ENCODE results near the gene MPPED2.

MPPED2 gene

GRCh38 chr11:30447058-30447640, 139.0 kb downstream of the MPPED2 start:
- DNase-seq: no peak

- DNase-seq: no peak
Measured at GRCh38 chr11:30446520-30446919, 139.6 kb downstream of the MPPED2 start.

GRCh38 chr11:30445056-30445455, 141.1 kb downstream of the MPPED2 start:
- DNase-seq: no peak

DNA sequence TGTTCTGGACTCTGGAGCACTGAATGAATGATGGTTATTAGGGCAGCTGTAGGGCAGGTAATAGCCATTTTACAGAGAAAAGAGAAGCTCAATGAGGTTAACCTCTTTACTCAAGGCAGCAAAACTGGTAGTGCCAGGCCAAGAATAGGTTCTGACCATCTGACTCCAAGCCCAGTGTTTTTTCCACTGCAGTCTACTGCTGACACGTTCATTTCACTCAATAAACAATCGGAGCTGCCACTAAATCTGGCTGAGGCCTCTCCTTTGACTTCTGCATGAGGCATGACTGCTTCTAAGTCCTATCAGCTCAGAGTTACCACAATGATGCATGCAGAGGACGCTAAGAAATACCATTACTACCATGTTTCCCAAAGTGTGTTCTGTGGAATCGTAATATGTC, 145.6 kb downstream of the MPPED2 start:
- no peak for DNase-seq

GRCh38 chr11:30436801-30437200, 149.4 kb downstream of the MPPED2 start:
- DNase-seq: no peak

DNA sequence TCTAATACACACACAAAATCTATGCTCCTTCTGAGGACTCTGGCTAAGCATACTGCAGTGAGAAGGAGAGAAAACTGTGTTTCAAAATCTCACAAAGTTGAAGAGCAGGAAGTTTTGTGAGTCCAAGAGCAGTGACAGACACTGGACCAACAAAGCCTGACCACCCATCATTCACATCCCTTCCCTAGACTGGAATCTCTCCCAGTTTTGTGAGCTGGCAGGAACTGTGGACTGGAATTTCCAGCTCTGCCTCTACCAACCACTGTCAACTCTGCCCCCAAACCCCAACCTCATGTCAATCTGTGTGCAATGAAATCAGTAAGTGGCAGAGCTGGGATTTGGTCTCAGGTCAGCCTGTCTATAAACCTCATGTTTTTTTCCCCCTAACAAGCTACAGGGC, 150.7 kb downstream of the MPPED2 start:
- DNase-seq: no peak

- no peak for DNase-seq
Measured at GRCh38 chr11:30434901-30435300, 151.3 kb downstream of the MPPED2 start.

DNA sequence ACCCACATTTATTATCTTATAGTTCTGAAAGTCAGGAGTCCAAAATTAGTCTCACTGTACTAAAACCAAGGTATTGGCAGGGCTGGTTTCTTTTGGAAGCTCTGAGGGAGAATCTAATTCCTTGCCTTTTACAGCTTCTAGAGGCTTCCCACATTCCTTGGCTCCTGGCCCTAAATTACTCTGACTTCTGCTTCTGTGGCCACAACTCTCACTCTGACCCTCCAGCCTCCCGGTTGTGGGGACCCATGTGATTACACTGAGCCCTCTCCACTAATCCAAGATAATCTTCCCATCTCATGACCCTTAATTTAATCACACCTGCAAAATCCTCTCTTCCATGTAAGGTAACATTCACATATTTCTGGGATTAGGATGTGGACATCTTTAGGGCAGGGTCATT, 152.3 kb downstream of the MPPED2 start:
- no peak for DNase-seq

- DNase-seq: no peak
Measured at GRCh38 chr11:30432716-30433115, 153.4 kb downstream of the MPPED2 start.

DNA sequence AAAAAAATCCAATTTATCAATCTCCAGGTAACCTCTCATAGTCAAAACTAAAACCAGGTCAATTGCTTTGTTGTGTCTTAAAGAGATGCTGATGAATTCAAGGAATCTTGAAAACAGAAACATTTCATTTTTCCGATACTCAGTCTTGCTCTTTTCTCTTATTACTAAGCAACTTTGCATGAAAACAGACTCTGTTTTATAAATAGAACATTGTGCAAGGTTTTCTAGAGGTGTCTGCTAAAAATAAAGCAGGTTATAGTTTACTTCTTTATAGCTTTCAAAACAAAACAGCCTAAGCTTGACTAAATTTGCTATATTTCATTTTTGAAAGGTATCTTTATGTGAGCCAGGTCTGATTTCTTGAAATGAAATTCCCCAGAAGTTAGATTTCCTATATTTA, 154.0 kb downstream of the MPPED2 start:
- no peak for DNase-seq

GRCh38 chr11:30431127-30431814, 154.9 kb downstream of the MPPED2 start:
- DNase-seq: no peak

DNA sequence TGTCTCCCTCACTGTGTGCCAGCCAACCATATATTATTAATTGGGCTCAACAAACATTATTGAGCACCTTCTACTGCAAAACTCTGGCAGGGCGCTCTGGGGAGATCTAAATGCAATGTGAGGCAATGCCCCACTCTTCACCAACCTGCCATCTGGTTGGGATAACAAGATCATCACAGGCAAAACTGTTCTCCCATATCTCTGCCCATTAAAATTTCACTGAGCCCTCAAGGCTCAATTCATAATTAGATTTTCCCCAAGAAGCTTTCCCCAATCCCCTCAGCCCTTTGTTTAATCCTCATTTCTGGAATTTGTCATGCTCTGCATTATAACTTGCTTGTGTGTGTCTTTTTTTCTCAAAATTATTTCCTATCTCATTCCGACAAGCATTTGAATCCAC, 156.6 kb downstream of the MPPED2 start:
- no peak for DNase-seq

GRCh38 chr11:30426781-30427180, 159.4 kb downstream of the MPPED2 start:
- no peak for DNase-seq

- DNase-seq: no peak
Measured at GRCh38 chr11:30424844-30425243, 161.3 kb downstream of the MPPED2 start.

- DNase-seq: peak; percentile 64
Measured at GRCh38 chr11:30424321-30424720, 161.8 kb downstream of the MPPED2 start.

GRCh38 chr11:30423886-30424285, 162.3 kb downstream of the MPPED2 start:
- DNase-seq: peak; percentile 51

GRCh38 chr11:30423279-30423648, 162.9 kb downstream of the MPPED2 start:
- DNase-seq: no peak

DNA sequence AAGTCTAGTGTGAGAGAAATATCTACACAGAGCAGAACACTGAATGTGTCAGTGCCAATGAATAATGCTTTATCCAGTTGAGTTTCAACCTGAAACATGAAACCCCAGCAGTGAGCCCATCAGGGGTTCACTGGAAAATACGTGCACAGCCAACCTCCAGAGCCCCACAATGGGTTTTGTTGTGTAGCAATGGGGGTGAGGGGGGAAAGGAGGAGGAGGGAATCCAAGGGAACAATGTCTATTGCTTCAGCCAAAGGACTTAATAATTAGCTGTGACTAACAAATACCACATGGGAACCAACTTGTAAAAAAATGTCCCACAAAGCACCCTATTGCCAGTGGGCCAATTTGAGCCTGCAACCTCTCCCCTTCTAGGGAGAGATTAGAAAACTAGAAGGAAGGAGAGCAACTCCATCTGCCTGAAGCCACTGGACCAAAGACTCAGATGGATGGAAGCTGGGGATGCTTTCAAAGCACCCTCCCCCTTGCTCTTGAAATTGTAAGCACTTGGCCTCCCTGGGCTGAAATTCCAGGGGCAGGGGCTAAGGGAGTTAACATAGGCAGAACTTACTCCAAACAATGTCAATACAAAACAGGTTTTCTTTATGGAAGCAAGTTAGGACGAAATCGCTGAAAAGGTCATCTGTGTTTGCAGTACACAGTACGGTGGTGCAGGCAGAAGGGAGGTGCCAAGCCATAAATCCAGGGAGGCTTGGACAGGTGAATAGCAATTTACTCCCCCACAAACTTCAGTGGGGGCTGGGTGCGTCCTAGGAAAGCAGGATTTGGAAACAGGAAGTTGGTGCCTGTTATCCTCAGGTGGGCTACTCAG, 163.5 kb downstream of the MPPED2 start:
- DNase-seq: peak; percentile 50

GRCh38 chr11:30420233-30420787, 165.8 kb downstream of the MPPED2 start:
- DNase-seq: no peak

GRCh38 chr11:30414806-30415205, 171.3 kb downstream of the MPPED2 start:
- DNase-seq: no peak

GRCh38 chr11:30414244-30414643, 171.9 kb downstream of the MPPED2 start:
- no peak for DNase-seq

- no peak for DNase-seq
Measured at GRCh38 chr11:30412509-30412908, 173.6 kb downstream of the MPPED2 start.

DNA sequence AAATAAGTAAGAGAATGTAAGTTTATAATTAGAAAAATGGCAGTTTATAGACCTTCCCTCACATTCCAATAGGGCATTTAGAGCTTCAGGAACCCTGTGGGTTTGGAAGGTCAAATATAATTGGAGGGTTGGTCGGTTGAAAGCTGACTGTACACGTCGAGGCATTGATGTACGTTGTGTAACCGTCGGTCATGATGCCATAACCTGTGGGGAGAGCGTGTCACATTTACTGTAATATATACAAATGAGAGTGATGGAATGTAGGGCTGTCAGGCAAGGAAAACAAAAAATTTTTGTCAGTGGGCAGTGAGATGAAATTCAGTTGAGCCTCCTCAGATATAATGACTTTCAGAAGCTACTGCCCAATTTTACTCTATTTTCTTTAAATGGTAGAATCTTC, 174.8 kb downstream of the MPPED2 start:
- DNase-seq: no peak

All from retina (tissue), 1 donor.